K562 (cell line): Measurements from ENCODE around the gene FGF5. TPM values are rescaled to one million over a fixed set of nuclear protein-coding genes. Genes with fewer than 3 reads are reported as not detected.

Experiments used
- ATAC-seq: fragments of 200-7000 bp; cut with Tn5 transposase; 3 replicates; pipeline ENCODE4 v1.9.1; 2020; ENCODE audit warnings: moderate library complexity
- BruUV-seq: library from RNA; stranded (reverse); fragments of 400-500 nt; replicated peaks from 2 replicates; lab custom pipeline; 2021; lab: Mats Ljungman, UMichigan
- CTCF ChIA-PET: fragments of 300-600 bp; formaldehyde crosslinking; extraction: SDS; loops from one replicate; lab custom pipeline; 2021; ENCODE audit warnings: low intra/inter-chr PET ratio; lab: Yijun Ruan, JAX
- POLR2A ChIA-PET: fragments of 300-600, 350-650 bp; sonication (Branson Sonifier 250); formaldehyde crosslinking; extraction: SDS; loops from one replicate; lab custom pipeline; 2021; ENCODE audit warnings: antibody characterized with exemption, inconsistent platforms; lab: Yijun Ruan, JAX
- DNase-seq, 4 experiments: peaks; one replicate each; pipeline versions ENCODE4 v3.0.0 to v3.0.0-alpha.2; 2011 to 2018; ENCODE audit warnings: low spot score in 3 of 4, mixed read lengths in 3 of 4; ENCODE audit errors: extremely low read depth in 1 of 4
- FAIRE-seq: peaks from 2 replicates; lab custom pipeline; 2011; peaks lifted over from hg19 to GRCh38; lab: Jason Lieb, UNC
- H2AFZ ChIP-seq: 2 replicates; pipeline ENCODE4 v1.6.0; 2011; ENCODE audit warnings: low read depth, low read length, control low read depth, inconsistent platforms
- H3K27ac ChIP-seq: fragments of 200-600 bp; 3 replicates; pipeline ENCODE4 v1.8.0; 2011; ENCODE audit warnings: low read depth, mild to moderate bottlenecking, control low read depth, inconsistent platforms, low read length, moderate library complexity, mixed read lengths; ENCODE audit errors: extremely low read depth
- H3K27me3 ChIP-seq, 2 experiments: fragments of 300-600 bp in 1 of 2; 2 replicates in 1 of 2; 3 replicates in 1 of 2; pipeline versions ENCODE4 v1.6.0 to v1.8.0; 2011; ENCODE audit warnings: inconsistent platforms in 2 of 2, low read length in 2 of 2, mild to moderate bottlenecking in 1 of 2, mixed read lengths in 1 of 2, moderate library complexity in 1 of 2; ENCODE audit not compliant: control insufficient read depth in 2 of 2, insufficient read depth in 2 of 2
- H3K36me3 ChIP-seq: fragments of 300-600 bp; 3 replicates; pipeline ENCODE4 v1.8.0; 2011; ENCODE audit warnings: mild to moderate bottlenecking, low read length, inconsistent platforms; ENCODE audit not compliant: control insufficient read depth, insufficient read depth
- H3K4me1 ChIP-seq, 2 experiments: fragments of 200-600 bp in 1 of 2; replicated peaks in 1 of 2; 2 replicates in 1 of 2; 3 replicates in 1 of 2; pipeline versions ENCODE4 v1.5.1 to v1.8.0; 2011; ENCODE audit warnings: inconsistent platforms in 2 of 2, low read length in 2 of 2, mild to moderate bottlenecking in 1 of 2, mixed read lengths in 1 of 2, moderate library complexity in 1 of 2; ENCODE audit not compliant: control insufficient read depth in 2 of 2, insufficient read depth in 2 of 2
- H3K4me2 ChIP-seq: 2 replicates; pipeline ENCODE4 v1.6.1; 2011; ENCODE audit warnings: low read length, control low read depth, inconsistent platforms, mixed read lengths; ENCODE audit not compliant: insufficient read depth
- H3K4me3 ChIP-seq: fragments of 200-600 bp; sonication (generic), shearing (Covaris generic); 2 replicates; pipeline ENCODE4 v1.5.1; 2016; ENCODE audit warnings: control low read depth, inconsistent platforms
- H3K79me2 ChIP-seq: fragments of 200-600 bp; 3 replicates; pipeline ENCODE4 v1.8.0; 2011; ENCODE audit warnings: low read length, inconsistent platforms; ENCODE audit not compliant: control insufficient read depth, insufficient read depth
- H3K9ac ChIP-seq, 2 experiments: 2 replicates each; pipeline versions ENCODE4 v1.6.0 to v1.6.1; 2011; ENCODE audit warnings: low read depth in 2 of 2, low read length in 2 of 2, control low read depth in 1 of 2, inconsistent platforms in 1 of 2, mild to moderate bottlenecking in 1 of 2, mixed read lengths in 1 of 2; ENCODE audit not compliant: insufficient read depth in 1 of 2
- H3K9me1 ChIP-seq: one replicate; pipeline ENCODE4 v1.6.0; 2011; ENCODE audit warnings: inconsistent platforms, mild to moderate bottlenecking, low read length, moderate library complexity; ENCODE audit not compliant: control insufficient read depth, insufficient read depth
- H3K9me3 ChIP-seq: replicated peaks from 2 replicates; pipeline ENCODE4 v1.5.1; 2011; ENCODE audit warnings: low read depth, low read length, inconsistent platforms; ENCODE audit not compliant: control insufficient read depth, insufficient read depth
- H4K20me1 ChIP-seq: replicated peaks from 2 replicates; pipeline ENCODE4 v1.6.1; 2011; ENCODE audit warnings: low read length, inconsistent platforms, mixed read lengths; ENCODE audit not compliant: control insufficient read depth, insufficient read depth
- ETV6 ChIP-seq, 3 experiments: fragments of 150-350 bp in 1 of 3; sonication (generic) in 1 of 3; formaldehyde crosslinking in 1 of 3; IDR thresholded peaks; 2 replicates each; pipeline versions ENCODE4 v1.6.1 to v1.8.0; 2014 to 2022; ENCODE audit warnings: borderline replicate concordance in 2 of 3, low read depth in 2 of 3, antibody characterized with exemption in 1 of 3, low read length in 1 of 3, mild to moderate bottlenecking in 1 of 3, missing genetic modification reagents in 1 of 3
- HMG20B ChIP-seq: fragments of 250-450 bp; sonication (Bioruptor Pico); IDR thresholded peaks from 2 replicates; pipeline ENCODE4 v1.5.0; 2021; ENCODE audit warnings: mild to moderate bottlenecking
- NFXL1 ChIP-seq: fragments of 450-650 bp; formaldehyde crosslinking; IDR thresholded peaks from 2 replicates; pipeline ENCODE4 v1.4.0; 2021; ENCODE audit warnings: mild to moderate bottlenecking
- ZNF165 ChIP-seq: fragments of 250-450 bp; sonication (Bioruptor Pico); IDR thresholded peaks from 2 replicates; pipeline ENCODE4 v1.4.0; 2020; ENCODE audit warnings: borderline replicate concordance
- WGBS: fragments of 100-300 bp; shearing (Covaris generic); methylation state at CpG from one replicate; pipeline ENCODE4 v1.1.6; 2016; ENCODE audit warnings: low coverage, mixed read lengths; ENCODE audit not compliant: insufficient coverage; ENCODE audit errors: missing lambda C conversion rate; 5-methylcytosine and 5-hydroxymethylcytosine counted together
- in situ Hi-C: fragments of 300-500 bp; cut with MboI; formaldehyde crosslinking; loops from 4 replicates; pipeline ENCODE4 v1.15.0; 2018; ENCODE audit warnings: inconsistent platforms, mixed read lengths
- intact Hi-C: fragments of 100-400 bp; cut with micrococcal nuclease; formaldehyde crosslinking; loops from 2 replicates; pipeline ENCODE4 v1.14.2; 2022
- polyA plus RNA-seq, 8 experiments: library from polyadenylated mRNA; depleted of rRNA in 4 of 8; stranded (reverse) in 5 of 8; unstranded in 3 of 8; fragments of >200 nt; fragmentation: Nextera tagmentation in 2 of 8; fragmentation: Illumina TruSeq in 1 of 8; extraction: Ambion mirVana in 2 of 8; extraction: Trizol in 1 of 8; gene quantifications; 2 replicates each; pipeline versions ENCODE4 v1.2.1 to v1.2.3, GENCODE V29; 2011 to 2014; ENCODE audit warnings: inconsistent platforms in 1 of 8, missing spikeins in 1 of 8
- total RNA-seq, 7 experiments: library from RNA; depleted of rRNA in 6 of 7; stranded (reverse); fragments of >200 nt in 6 of 7; fragmentation: Illumina TruSeq in 2 of 7; extraction: Trizol in 2 of 7; gene quantifications; 2 replicates each; pipeline versions ENCODE4 v1.2.1 to v1.2.3, GENCODE V29; 2011 to 2021; ENCODE audit warnings: low replicate concordance in 1 of 7
- TF ChIP-seq, protein P1 (sequence below), 2 experiments: fragments of 250-450 bp in 1 of 2; fragments of 450-650 bp in 1 of 2; sonication (Bioruptor Pico) in 1 of 2; IDR thresholded peaks; 2 replicates each; pipeline versions ENCODE4 v1.6.1 to v1.8.0; 2016 to 2021; ENCODE audit warnings: mild to moderate bottlenecking in 2 of 2, moderate library complexity in 2 of 2, missing compliant biosample characterization in 1 of 2, missing genetic modification characterization in 1 of 2
- TF ChIP-seq, protein P2 (sequence below), 2 experiments: fragments of 450-650 bp; IDR thresholded peaks; 2 replicates each; pipeline ENCODE4 v1.6.1; 2018; ENCODE audit warnings: mild to moderate bottlenecking in 2 of 2, low read depth in 1 of 2; ENCODE audit not compliant: partially characterized antibody in 2 of 2

FGF5 gene
- total and polyA plus RNA-seq, 9 of the 15 experiments (the other 6 are each of a cell fraction or from before 2014, with no cell fraction given): 0.38 to 2.7 (median 1.1) TPM

DNA sequence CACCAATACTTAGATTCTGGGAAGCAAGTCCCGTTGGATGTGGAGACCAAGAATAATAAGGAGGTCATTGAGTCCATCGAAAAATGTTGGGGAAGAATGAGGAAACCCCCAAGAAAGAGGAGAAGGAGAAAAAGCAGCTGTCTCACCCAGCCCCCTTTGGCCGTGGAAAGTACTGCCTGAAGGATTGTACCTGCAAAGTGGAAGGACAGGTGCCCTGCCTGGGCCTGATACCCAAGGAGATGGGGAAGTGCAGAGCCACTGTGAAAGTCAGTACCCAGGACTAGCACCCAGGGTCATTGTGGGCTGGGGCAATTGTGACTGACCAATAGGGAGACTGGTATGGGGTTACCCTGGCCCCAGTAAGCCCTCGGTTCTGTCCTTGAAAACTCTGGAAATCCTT lies 55.3 kb downstream of the FGF5 start:
- ATAC-seq (peak; percentile 35; the same call in 2 of the 3 replicates), DNase-seq (no peak), FAIRE-seq (no peak)
- H3K36me3 ChIP-seq: no peaks in the 10 kb centered on the region
- H2AFZ ChIP-seq: no peak overlapping the region
- H4K20me1 ChIP-seq: no peaks in the 10 kb centered on the region
- WGBS: 25% methylated on average over 3 of the region's 4 CpGs
- ChIA-PET POLR2A (no interaction called here), CTCF (no interaction called here)
- TF ChIP-seq ETV6 (IDR thresholded peaks at IDR 0.05; ENCODE audit: borderline replicate concordance in 1 of 2, low read depth in 2 of 2, low read length in 1 of 2): no peak
- no peak for TF ChIP-seq ETV6 (CRISPR knock-in tag; IDR thresholded peaks at IDR 0.05; ENCODE audit: borderline replicate concordance)
- no peak for TF ChIP-seq ZNF165 (CRISPR knock-in tag)
- TF ChIP-seq HMG20B (CRISPR knock-in tag): no peak
- TF ChIP-seq NFXL1 (CRISPR knock-in tag): no peak
- TF ChIP-seq, protein P1, sequence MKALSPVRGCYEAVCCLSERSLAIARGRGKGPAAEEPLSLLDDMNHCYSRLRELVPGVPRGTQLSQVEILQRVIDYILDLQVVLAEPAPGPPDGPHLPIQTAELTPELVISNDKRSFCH (CRISPR knock-in tag; IDR thresholded peaks at IDR 0.05): no peak
- TF ChIP-seq, protein P1 (tag; IDR thresholded peaks at IDR 0.05): no peak
- TF ChIP-seq, protein P2, sequence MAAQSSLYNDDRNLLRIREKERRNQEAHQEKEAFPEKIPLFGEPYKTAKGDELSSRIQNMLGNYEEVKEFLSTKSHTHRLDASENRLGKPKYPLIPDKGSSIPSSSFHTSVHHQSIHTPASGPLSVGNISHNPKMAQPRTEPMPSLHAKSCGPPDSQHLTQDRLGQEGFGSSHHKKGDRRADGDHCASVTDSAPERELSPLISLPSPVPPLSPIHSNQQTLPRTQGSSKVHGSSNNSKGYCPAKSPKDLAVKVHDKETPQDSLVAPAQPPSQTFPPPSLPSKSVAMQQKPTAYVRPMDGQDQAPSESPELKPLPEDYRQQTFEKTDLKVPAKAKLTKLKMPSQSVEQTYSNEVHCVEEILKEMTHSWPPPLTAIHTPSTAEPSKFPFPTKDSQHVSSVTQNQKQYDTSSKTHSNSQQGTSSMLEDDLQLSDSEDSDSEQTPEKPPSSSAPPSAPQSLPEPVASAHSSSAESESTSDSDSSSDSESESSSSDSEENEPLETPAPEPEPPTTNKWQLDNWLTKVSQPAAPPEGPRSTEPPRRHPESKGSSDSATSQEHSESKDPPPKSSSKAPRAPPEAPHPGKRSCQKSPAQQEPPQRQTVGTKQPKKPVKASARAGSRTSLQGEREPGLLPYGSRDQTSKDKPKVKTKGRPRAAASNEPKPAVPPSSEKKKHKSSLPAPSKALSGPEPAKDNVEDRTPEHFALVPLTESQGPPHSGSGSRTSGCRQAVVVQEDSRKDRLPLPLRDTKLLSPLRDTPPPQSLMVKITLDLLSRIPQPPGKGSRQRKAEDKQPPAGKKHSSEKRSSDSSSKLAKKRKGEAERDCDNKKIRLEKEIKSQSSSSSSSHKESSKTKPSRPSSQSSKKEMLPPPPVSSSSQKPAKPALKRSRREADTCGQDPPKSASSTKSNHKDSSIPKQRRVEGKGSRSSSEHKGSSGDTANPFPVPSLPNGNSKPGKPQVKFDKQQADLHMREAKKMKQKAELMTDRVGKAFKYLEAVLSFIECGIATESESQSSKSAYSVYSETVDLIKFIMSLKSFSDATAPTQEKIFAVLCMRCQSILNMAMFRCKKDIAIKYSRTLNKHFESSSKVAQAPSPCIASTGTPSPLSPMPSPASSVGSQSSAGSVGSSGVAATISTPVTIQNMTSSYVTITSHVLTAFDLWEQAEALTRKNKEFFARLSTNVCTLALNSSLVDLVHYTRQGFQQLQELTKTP (IDR thresholded peaks at IDR 0.05; ENCODE audit: low read depth in 1 of 2, partially characterized antibody in 2 of 2): no peak
- no peaks in the 10 kb centered on the region for H3K79me2 ChIP-seq
- H3K9ac ChIP-seq: no peak overlapping the region
- H3K27me3 ChIP-seq: no peaks in the 10 kb centered on the region
- H3K4me1 ChIP-seq: no peaks in the 10 kb centered on the region
- no peak overlapping the region for H3K4me3 ChIP-seq
- H3K27ac ChIP-seq: no peak overlapping the region
- H3K9me1 ChIP-seq: no peaks in the 10 kb centered on the region
- intact Hi-C loops: no loop called here
- no TSS peak for BruUV-seq
- H3K4me2 ChIP-seq: no peak overlapping the region
- in situ Hi-C loops: no loop called here
- H3K9me3 ChIP-seq: no peaks in the 10 kb centered on the region
